Liver (tissue), 3 donors: ENCODE measurements around the gene TMEM135.

Source experiments
- CTCF ChIP-seq: fragments of 150-350 bp; IDR thresholded peaks from 2 replicates; pipeline ENCODE4 v1.5.1; 2017; ENCODE audit warnings: improper control_type of control experiment, low read depth, low read length; ENCODE audit not compliant: missing input control
- HNF4G ChIP-seq: IDR thresholded peaks from 2 replicates; pipeline ENCODE4 v1.6.1; 2016; ENCODE audit warnings: antibody characterized with exemption
- RAD21 ChIP-seq, 2 donors: IDR thresholded peaks; 2 replicates each; pipeline ENCODE4 v1.6.1; 2016; ENCODE audit warnings: antibody characterized with exemption in 2 of 2, mild to moderate bottlenecking in 2 of 2
- REST ChIP-seq: IDR thresholded peaks from 2 replicates; pipeline ENCODE4 v1.6.1; 2016; ENCODE audit warnings: antibody characterized with exemption, mild to moderate bottlenecking
- RXRA ChIP-seq, 2 donors: IDR thresholded peaks; 2 replicates each; pipeline ENCODE4 v1.6.1; 2017 to 2018; ENCODE audit warnings: antibody characterized with exemption in 2 of 2, mild to moderate bottlenecking in 1 of 2
- ZBTB33 ChIP-seq: IDR thresholded peaks from 2 replicates; pipeline ENCODE4 v1.6.1; 2016; ENCODE audit warnings: antibody characterized with exemption
- donor health status: healthy.
- donor health status: healthy.

- TF ChIP-seq CTCF (no peak), HNF4G (no peak), ZBTB33 (no peak), RAD21 (IDR thresholded peaks at IDR 0.05) (no peak), REST (no peak), RXRA (IDR thresholded peaks at IDR 0.05) (no peak)
Measured at GRCh38 chr11:87136236-87136635, 98.5 kb downstream of the TMEM135 start.
